ENCODE results near the gene SIPA1L3.

DNA sequence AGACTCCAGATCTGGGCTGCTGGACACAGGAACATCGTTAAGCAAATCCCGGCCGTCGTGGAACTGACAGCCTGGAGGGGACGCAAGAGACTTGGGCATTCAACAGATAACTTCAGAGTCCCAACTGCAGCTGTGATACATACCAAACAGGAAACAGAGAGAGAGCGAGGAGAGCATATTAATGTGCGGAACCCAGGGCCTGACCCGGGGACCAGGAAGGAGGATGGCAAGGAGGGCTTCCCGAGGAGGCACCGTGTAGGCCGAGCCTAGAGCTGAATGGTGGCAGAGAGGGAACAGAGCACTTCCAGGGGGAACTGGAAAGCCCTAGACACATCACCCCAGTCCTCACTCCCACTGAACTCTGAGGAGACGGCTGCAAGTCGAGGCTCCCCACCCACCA lies 68.1 kb downstream of the SIPA1L3 start:
- TF ChIP-seq, protein P1, sequence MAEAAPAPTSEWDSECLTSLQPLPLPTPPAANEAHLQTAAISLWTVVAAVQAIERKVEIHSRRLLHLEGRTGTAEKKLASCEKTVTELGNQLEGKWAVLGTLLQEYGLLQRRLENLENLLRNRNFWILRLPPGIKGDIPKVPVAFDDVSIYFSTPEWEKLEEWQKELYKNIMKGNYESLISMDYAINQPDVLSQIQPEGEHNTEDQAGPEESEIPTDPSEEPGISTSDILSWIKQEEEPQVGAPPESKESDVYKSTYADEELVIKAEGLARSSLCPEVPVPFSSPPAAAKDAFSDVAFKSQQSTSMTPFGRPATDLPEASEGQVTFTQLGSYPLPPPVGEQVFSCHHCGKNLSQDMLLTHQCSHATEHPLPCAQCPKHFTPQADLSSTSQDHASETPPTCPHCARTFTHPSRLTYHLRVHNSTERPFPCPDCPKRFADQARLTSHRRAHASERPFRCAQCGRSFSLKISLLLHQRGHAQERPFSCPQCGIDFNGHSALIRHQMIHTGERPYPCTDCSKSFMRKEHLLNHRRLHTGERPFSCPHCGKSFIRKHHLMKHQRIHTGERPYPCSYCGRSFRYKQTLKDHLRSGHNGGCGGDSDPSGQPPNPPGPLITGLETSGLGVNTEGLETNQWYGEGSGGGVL (tag by site-specific recombination; IDR thresholded peaks at IDR 0.05): no peak
- TF ChIP-seq YY1 (tag by site-specific recombination; IDR thresholded peaks at IDR 0.05): no peak
- TF ChIP-seq, protein P2, sequence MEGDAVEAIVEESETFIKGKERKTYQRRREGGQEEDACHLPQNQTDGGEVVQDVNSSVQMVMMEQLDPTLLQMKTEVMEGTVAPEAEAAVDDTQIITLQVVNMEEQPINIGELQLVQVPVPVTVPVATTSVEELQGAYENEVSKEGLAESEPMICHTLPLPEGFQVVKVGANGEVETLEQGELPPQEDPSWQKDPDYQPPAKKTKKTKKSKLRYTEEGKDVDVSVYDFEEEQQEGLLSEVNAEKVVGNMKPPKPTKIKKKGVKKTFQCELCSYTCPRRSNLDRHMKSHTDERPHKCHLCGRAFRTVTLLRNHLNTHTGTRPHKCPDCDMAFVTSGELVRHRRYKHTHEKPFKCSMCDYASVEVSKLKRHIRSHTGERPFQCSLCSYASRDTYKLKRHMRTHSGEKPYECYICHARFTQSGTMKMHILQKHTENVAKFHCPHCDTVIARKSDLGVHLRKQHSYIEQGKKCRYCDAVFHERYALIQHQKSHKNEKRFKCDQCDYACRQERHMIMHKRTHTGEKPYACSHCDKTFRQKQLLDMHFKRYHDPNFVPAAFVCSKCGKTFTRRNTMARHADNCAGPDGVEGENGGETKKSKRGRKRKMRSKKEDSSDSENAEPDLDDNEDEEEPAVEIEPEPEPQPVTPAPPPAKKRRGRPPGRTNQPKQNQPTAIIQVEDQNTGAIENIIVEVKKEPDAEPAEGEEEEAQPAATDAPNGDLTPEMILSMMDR (tag by site-specific recombination; IDR thresholded peaks at IDR 0.05): no peak
